HG03066 (cell line): ENCODE measurements around the gene ZNF446.
"Not testable (repeated sequence)": the region's sequence is repeated elsewhere in the genome, so short reads cannot be mapped to it uniquely, and the experiment has no call there.

Source experiments
- ATAC-seq: cut with Tn5 transposase; IDR thresholded peaks from one replicate; pipeline ENCODE4 v1.9.1; 2021; ENCODE audit warnings: low read depth; ENCODE audit not compliant: unreplicated experiment

ZNF446 gene

GRCh38 chr19:58469241-58470013, 6.7 kb upstream of the ZNF446 start:
- no peak for ATAC-seq

DNA sequence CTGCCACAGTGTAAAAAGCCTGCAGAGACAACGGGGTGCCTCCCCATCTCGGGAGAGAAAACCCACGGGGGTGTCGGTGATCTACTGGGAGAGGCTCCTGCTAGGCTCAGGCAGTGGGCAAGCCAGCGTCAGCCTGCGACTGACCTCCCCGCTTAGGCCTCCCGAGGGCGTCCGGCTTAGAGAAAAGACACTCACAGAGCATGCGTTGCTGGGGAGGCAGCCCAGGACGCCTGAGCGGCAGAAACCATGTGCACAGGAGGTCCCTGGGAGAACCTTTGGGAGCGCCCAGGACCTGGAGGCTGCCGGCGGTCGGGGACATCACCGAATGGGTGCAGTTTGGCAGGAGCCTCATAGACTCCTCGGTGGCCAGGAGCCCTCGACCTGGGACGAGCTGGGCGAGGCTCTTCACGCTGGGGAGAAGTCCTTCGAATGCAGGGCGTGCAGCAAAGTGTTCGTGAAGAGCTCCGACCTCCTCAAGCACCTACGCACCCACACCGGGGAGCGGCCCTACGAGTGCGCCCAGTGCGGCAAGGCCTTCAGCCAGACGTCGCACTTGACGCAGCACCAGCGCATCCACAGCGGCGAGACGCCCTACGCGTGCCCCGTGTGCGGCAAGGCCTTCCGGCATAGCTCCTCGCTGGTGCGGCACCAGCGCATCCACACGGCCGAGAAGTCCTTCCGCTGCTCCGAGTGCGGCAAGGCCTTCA, 5.2 kb upstream of the ZNF446 start:
- ATAC-seq = not testable (repeated sequence)

GRCh38 chr19:58471736-58472135, 4.4 kb upstream of the ZNF446 start:
- ATAC-seq = no peak

DNA sequence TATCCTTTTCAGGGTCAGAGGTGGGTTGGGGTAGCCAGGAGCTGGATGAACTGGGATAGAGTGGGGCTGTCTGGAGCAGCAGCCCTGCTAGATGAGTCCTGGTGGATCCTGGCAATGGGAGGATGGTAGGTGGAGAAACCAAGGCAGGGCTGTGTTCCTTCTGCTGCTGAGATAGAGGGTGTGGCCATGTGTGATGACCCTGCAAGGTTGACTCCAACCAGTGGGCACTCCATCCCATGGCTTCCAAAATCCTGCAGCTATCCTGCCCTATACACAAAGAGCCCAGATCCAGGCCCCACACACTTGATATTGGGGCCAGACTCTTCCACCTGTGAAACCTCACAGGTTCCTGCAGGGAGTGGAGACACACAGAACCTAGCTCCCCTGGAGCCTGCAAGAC, 2.4 kb upstream of the ZNF446 start:
- ATAC-seq = no peak

DNA sequence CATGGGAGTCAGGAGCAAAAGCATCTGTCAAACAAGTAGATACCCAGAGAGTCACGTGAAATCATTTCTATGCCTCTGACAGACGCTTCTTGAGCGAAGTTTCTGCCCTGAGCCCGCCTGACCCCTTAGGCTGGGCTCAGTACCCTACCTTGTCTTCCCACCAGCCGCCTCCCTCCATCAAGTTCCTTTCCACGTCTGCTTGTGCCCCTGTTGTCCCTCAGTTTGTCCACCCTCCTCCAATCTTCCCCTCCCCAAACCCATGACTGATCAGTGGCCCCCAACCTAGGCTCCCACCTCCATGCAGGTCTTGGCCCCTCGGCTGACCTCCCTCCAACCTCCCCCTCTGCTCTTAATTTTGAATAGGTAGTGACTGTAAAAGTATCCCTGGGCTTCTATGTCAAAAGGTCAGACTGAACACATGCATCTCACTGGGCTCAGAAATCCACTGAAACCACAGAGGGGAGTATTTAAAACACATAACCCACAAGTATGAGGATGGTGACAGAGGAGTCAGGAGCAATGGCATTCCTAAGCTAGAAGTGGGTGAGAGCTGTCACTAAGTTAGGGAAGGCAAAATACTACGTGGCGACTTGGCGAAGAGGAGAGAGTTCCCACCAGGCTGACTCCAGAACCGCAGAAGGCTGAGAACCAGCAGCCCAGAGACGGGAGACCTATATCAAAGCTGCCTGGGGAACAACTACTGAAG, 1.7 kb upstream of the ZNF446 start:
- ATAC-seq = no peak

DNA sequence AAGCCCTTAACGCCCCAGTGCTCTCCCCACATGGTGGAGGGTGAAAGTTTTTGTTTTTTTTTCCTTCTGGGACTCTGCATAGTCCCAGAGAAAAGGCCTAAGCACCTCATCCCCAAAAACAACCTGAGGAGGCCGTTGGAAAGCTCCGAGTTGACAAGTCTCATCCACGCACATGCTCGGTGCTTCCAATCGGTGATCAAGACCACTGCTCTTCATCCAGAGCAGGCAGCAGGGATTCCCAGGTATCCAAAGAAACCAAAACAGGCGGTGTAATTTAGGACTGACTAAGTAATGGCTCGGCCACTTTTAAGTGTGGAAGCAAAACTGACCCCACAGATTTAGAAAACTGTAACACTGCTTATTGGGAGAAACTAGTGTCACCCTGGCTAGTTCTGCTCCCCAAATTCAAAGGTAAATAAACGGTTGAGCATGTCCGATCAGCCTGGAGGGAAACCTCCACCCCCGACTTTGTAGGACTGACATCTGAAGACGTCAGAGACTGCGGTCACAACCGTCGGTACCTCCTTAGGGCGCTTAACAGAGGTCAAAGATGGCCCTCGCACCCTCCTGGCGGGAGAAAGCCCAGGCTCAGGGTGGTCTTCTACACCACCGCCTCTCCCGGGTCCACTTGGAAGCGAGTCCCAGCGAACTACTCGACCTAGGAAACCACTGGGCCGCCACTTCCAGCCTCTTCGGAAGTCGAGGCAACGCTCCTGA, 997 bp upstream of the ZNF446 start:
- ATAC-seq = no peak

DNA sequence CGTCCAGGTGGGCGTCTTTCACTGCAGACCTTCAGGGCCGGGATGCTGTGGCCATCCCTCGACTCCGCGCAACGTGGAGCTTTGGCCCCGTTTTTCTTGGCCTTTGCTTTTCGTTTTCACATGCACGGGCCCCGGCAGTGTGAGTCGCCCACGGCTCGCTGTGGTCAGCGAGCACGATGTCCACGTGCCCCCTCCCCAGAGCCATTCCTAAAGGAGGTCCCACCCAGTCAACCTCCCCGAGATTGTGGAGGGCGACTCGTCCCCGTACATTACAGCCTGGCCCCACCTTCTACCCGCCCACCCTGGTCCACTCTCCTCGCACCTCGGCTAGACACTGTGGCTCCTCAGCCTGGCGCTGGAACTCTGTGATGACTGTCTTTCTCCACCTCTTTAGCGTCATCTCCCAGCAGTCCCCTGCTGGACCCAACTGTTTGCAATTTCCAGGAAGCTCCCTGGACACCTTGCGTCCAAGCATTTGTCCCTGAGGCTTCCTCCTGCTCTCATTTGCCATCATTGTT, 405 bp downstream of the ZNF446 start:
- no peak for ATAC-seq

DNA sequence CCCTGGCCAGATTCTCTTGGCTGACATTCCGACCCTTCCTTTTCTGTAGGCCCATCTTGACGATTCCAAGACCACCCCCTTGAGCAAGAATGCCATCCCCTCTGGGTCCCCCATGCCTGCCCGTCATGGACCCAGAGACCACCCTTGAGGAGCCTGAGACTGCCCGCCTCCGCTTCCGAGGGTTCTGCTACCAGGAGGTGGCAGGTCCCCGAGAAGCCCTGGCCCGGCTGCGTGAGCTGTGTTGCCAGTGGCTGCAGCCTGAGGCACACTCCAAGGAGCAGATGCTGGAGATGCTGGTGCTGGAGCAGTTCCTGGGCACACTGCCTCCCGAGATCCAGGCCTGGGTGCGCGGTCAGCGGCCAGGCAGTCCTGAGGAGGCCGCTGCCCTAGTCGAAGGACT, 978 bp downstream of the ZNF446 start:
- no peak for ATAC-seq

DNA sequence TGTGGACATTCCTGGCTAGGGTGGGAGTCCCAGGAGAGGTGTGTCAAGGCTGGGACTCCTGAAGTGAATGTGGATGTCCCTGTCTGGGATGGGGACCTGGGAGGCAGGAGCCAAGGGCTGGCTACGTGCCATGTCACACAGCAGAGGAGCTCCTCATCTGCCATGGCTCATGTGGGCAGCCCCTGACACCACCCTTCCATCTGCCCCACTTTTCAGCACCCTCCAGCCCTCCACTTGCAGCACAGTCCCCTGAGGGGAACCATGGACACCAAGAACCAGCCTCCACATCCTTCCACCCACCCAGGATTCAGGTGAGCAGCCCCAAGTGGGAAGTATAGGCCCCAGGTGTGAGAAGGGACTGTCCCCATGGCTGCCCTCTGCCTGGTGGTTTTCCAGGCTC, 1.7 kb downstream of the ZNF446 start:
- no peak for ATAC-seq

- ATAC-seq = no peak
These were observed 3.2 kb downstream of the ZNF446 start for GRCh38 chr19:58479303-58479702.

DNA sequence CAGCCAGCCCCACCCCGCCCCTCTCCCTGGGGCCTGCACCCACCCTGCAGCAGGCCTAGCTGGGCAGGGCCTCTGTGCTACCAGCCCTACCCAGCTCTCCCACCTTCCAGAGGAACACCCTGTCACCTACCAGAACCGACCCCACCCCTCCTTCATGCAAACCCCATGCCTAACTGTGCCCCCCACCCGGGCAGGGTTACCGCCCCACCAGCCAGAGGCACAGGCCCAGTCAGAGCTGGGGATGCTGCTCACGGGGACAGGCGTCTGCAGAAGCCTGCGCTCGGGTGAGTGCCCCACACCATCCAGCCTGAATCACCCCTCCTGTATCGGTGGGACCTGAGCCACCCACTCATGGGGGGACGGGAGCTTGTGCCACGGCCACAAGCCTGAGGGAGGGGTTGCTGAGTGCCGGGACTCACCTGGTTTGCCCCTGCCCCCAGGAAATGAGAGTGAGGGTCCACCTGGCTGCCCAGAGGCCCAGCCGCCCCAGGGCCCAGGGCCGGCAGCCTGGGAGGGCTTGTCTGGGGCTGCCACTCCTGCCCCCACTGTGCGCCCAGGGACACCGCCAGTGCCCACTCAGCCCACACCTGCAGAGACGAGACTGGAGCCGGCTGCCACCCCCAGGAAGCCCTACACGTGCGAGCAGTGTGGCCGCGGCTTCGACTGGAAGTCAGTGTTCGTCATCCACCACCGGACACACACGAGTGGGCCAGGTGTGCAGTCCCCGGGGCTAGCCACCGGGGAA, 3.8 kb downstream of the ZNF446 start:
- no peak for ATAC-seq

DNA sequence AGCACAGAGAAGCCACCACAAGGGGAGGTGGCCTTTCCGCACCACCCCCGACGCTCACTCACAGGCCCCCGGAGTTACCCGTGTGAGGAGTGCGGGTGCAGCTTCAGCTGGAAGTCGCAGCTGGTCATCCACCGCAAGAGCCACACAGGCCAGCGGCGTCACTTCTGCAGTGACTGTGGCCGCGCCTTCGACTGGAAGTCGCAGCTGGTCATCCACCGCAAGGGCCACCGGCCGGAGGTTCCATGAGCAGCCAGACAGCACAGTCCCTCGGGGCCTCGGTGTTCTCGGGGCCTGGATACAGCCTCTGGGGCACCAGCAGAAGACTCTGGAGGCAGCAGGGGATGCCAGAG, 4.3 kb downstream of the ZNF446 start:
- ATAC-seq = no peak

DNA sequence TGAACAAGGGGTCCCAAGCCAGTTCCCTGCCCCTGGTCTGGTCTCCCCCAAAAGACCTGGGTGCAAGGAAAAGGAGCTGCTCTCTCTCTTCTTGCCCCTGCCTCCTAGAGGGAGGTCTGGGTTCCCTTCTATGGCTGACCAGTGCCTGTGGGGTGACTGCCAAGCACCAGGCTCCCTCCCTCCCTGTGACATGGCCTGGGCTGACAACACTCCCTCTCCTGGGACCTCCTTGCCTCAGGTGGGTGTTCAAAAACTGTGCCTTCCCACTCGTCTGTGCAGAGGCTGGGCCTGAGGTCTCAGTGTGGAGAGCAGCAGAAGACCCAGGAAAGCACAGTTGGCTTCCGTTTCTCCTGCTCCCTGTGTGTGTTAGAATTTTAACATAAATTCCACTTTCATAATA, 4.7 kb downstream of the ZNF446 start:
- ATAC-seq = no peak

DNA sequence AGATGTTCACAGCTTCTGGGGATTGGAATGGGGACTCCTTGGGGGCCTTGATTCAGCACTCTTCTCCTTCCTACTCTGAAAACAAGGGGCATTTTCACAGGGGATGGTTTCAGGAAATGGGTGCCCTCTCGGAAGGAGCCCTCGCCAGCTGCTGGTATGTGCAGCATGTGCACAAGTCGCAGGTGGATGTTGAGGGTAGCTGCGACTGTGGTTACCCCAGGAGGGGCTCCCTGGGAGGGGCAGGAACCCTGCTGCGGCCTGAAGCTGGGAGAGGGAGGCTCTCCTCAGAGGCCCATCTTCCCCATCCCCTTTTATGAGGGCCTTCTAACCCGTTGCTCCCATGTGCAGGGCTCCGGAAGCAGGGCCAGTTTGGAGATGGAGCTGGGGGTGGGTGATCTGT, 6.2 kb downstream of the ZNF446 start:
- no peak for ATAC-seq

DNA sequence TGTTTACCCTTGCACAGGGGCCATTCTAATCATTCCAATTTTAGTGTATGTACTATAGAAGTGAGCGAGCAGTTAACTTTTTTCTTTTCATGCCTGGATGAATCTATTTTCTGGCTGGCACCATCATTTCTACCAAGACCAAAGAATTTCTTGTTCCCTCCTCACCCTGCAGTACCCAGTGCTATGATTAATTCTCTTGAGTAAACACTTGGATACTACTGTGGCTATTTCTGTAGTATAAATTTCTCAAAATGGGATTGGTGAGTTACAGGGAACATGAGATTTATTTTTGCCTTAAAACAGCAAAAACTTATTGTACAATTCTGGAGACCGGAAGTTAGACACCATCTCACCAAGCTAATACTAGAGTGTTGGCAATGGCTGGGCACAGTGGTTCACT, 7.6 kb downstream of the ZNF446 start:
- no peak for ATAC-seq

- not testable (repeated sequence) for ATAC-seq
These were observed 8.2 kb downstream of the ZNF446 start for GRCh38 chr19:58484349-58484748.

DNA sequence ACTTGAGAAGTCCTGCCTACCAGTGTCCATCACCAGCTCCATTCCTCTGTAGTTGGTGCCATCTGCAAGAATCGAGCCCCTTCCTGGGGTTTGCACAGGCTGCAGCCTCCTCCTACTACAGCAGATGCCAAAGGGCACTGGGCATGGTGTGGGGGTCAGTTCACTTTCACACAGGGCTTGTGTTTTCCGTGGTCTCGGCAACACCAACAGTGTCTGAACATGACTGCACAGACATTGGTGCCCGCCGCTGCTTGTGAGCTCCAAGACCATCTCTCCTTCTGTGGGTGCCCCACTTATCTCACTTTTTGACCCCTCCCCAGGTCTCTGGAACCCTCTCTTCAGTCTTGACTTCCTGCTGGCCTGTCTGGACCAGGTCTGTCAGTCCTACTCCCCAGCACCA, 15.2 kb downstream of the ZNF446 start:
- no peak for ATAC-seq

DNA sequence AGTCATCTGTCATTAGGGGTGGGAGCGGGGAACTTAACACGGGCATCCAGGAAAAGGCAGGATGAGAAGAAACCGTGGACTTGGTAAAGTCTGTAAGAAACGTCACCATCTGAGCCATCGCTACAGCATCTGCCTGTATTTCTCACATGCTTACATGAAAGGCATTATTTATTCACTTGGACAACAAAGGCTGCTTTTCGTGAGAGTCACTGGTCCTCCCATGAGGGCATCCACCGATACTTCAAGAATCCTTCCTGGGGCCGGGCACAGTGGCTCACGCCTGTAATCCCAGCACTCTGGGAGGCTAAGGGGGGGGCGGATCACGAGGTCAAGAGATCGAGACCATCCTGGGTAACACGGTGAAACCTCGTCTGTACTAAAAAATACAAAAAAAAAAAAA, 16.1 kb downstream of the ZNF446 start:
- no peak for ATAC-seq

- no peak for ATAC-seq
These were observed 21.6 kb downstream of the ZNF446 start for GRCh38 chr19:58497634-58498170.
